CD4-positive, alpha-beta memory T cell (primary cell): ENCODE measurements around the gene ST3GAL4. TPM values are rescaled to one million over a fixed set of nuclear protein-coding genes. Genes with fewer than 3 reads are reported as not detected.
"Not testable (repeated sequence)": the region's sequence is repeated elsewhere in the genome, so short reads cannot be mapped to it uniquely, and the experiment has no call there.

Source experiments
- CTCF ChIA-PET: fragments of 350-600 bp; sonication (Branson Sonifier 250); formaldehyde crosslinking; loops from one replicate; lab custom pipeline; 2021; ENCODE audit warnings: inconsistent platforms; ENCODE audit not compliant: partially characterized antibody; lab: Charles Lee
- POLR2A ChIA-PET: fragments of 350-600 bp; sonication (Branson Sonifier 250); formaldehyde crosslinking; loops from one replicate; lab custom pipeline; 2021; ENCODE audit not compliant: partially characterized antibody; lab: Charles Lee
- DNase-seq, 5 donors: peaks; one replicate each; pipeline versions ENCODE4 v3.0.0 to v3.0.0-alpha.2; 2020 to 2022; ENCODE audit warnings: mixed read lengths in 1 of 5
- H3K27ac ChIP-seq: one replicate; pipeline ENCODE4 v1.7.0; 2013; ENCODE audit warnings: low read depth, low read length
- H3K27me3 ChIP-seq: 2 replicates; pipeline ENCODE4 v1.7.0; 2013; ENCODE audit warnings: mild to moderate bottlenecking, low read length, moderate library complexity; ENCODE audit not compliant: insufficient read depth
- H3K36me3 ChIP-seq: 2 replicates; pipeline ENCODE4 v1.7.0; 2013; ENCODE audit warnings: mild to moderate bottlenecking, low read length, moderate library complexity; ENCODE audit not compliant: insufficient read depth
- H3K4me1 ChIP-seq: 2 replicates; pipeline ENCODE4 v1.7.0; 2013; ENCODE audit warnings: mild to moderate bottlenecking, low read length, moderate library complexity; ENCODE audit not compliant: insufficient read depth
- H3K4me3 ChIP-seq, 2 donors: one replicate each; pipeline ENCODE4 v1.7.0; 2013; ENCODE audit warnings: low read length in 2 of 2, mild to moderate bottlenecking in 1 of 2
- H3K9me3 ChIP-seq, 2 donors: one replicate each; pipeline ENCODE4 v1.7.0; 2013; ENCODE audit warnings: low read length in 2 of 2, control low read depth in 1 of 2; ENCODE audit not compliant: control insufficient read depth in 1 of 2
- H3K27ac Mint-ChIP-seq, 7 donors: one replicate each; pipeline ENCODE4 v1.8.0; 2020 to 2021; ENCODE audit warnings: mixed read lengths in 7 of 7, mild to moderate bottlenecking in 6 of 7, inconsistent platforms in 3 of 7, moderate library complexity in 3 of 7
- H3K27me3 Mint-ChIP-seq, 2 donors: one replicate each; pipeline ENCODE4 v1.8.0; 2020 to 2021; ENCODE audit warnings: mixed read lengths in 2 of 2
- H3K36me3 Mint-ChIP-seq, 2 donors: one replicate each; pipeline ENCODE4 v1.8.0; 2020 to 2021; ENCODE audit warnings: mixed read lengths in 2 of 2, inconsistent platforms in 1 of 2, mild to moderate bottlenecking in 1 of 2
- H3K4me1 Mint-ChIP-seq, 4 donors: one replicate each; pipeline ENCODE4 v1.8.0; 2020 to 2021; ENCODE audit warnings: mixed read lengths in 4 of 4, mild to moderate bottlenecking in 1 of 4
- H3K4me3 Mint-ChIP-seq, 8 donors: one replicate each; pipeline ENCODE4 v1.8.0; 2020 to 2021; ENCODE audit warnings: mixed read lengths in 8 of 8, mild to moderate bottlenecking in 7 of 8, moderate library complexity in 6 of 8, inconsistent platforms in 3 of 8
- H3K9me3 Mint-ChIP-seq, 8 donors: one replicate each; pipeline ENCODE4 v1.8.0; 2020 to 2021; ENCODE audit warnings: mixed read lengths in 8 of 8, mild to moderate bottlenecking in 5 of 8, inconsistent platforms in 3 of 8, moderate library complexity in 1 of 8
- intact Hi-C: fragments of 100-400 bp; cut with micrococcal nuclease; formaldehyde crosslinking; loops from one replicate; pipeline ENCODE4 v1.15.1; 2023
- polyA plus RNA-seq, 2 donors: library from polyadenylated mRNA; unstranded; fragments of 300-500 nt; fragmentation: Illumina TruSeq; gene quantifications; one replicate each; pipeline ENCODE4 v1.2.3, GENCODE V29; 2021
- total RNA-seq, 2 experiments: library from RNA; stranded (reverse); gene quantifications; one replicate each; pipeline ENCODE4 v1.2.3, GENCODE V29; 2021

Gene ST3GAL4
- total and polyA plus RNA-seq, 4 experiments from 2014 or later = 2.6 to 5.9 (median 3.6) TPM

DNA sequence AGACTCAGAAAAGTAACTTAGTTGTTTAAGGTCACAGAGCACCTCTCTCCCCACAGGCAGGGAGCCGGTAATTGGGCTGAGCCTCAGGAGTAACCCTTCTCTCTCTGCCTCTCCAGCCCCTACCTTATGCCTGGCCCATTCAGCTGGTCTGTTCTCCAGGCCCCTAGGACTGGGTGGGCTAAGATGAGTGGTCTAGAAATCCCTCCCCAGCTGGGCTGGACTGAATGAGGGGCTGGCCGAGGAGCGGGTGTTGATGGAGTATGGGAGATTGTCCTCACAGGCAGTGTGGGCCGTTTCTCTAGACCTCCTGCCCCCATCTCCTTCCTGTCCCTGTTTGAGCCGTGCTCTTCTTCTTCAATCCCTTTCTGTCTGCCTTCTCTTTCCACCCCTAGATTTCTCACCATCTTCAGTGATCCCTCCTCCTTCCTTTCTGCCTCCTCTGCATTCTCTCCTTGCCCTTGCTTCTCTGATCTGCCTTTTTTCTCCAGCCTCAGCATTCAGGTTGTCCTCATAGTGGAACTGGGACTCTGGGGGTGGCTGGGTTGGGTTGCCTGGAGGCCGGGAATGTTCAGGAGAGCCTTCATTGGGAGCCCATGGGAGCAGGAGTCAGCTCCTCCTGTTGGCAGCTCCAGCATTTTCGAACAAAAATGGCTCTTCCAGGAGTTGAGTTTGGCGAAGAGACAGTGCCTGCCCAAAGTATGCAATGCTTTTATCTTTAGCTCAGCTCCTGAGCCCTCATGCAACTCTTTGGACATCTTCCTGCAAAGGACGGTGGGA, 7.6 kb downstream of the ST3GAL4 start:
- ChIA-PET POLR2A (no interaction called here), CTCF (no interaction called here)
- Mint-ChIP-seq H3K27me3 (no peaks in the 10 kb centered on the region), H3K27ac (no peak overlapping the region), H3K4me3 (no peak overlapping the region), H3K4me1 (peaks cover 0 to 5% (median under 1%) of the 10 kb centered on the region in 4 donors), H3K36me3 (no peaks in the 10 kb centered on the region), H3K9me3 (no peaks in the 10 kb centered on the region)
- intact Hi-C loops = no loop called here
- no peaks in the 10 kb centered on the region for H3K9me3 ChIP-seq
- no peak for DNase-seq
- H3K27me3 ChIP-seq = no peaks in the 10 kb centered on the region
- no peak overlapping the region for H3K27ac ChIP-seq
- no peaks in the 10 kb centered on the region for H3K4me1 ChIP-seq
- no peaks in the 10 kb centered on the region for H3K36me3 ChIP-seq
- H3K4me3 ChIP-seq = no peak overlapping the region

- intact Hi-C loops = no loop called here
- Histone ChIP-seq H3K27ac (no peak overlapping the region), H3K36me3 (no peaks in the 10 kb centered on the region), H3K9me3 (no peaks in the 10 kb centered on the region), H3K27me3 (no peaks in the 10 kb centered on the region), H3K4me1 (no peaks in the 10 kb centered on the region), H3K4me3 (no peak overlapping the region)
- ChIA-PET CTCF (no interaction called here), POLR2A (no interaction called here)
- no peaks in the 10 kb centered on the region for H3K36me3 Mint-ChIP-seq
- H3K4me3 Mint-ChIP-seq = no peak overlapping the region
- peaks cover 0 to 9% (median under 1%) of the 10 kb centered on the region in 4 donors for H3K4me1 Mint-ChIP-seq
- DNase-seq = no peak
- H3K27ac Mint-ChIP-seq = no peak overlapping the region
- H3K9me3 Mint-ChIP-seq = no peaks in the 10 kb centered on the region
- no peaks in the 10 kb centered on the region for H3K27me3 Mint-ChIP-seq
Measured at GRCh38 chr11:126363706-126364248, 8.3 kb downstream of the ST3GAL4 start.

- H3K27ac Mint-ChIP-seq, H3K9me3 ChIP-seq, H3K4me3 ChIP-seq, H3K27ac ChIP-seq, DNase-seq, H3K36me3 ChIP-seq, POLR2A ChIA-PET, H3K4me1 ChIP-seq, H3K4me1 Mint-ChIP-seq, H3K36me3 Mint-ChIP-seq, H3K4me3 Mint-ChIP-seq, intact Hi-C loops, H3K27me3 ChIP-seq, CTCF ChIA-PET, H3K27me3 Mint-ChIP-seq, H3K9me3 Mint-ChIP-seq: not testable (repeated sequence)
Measured at GRCh38 chr11:126364735-126365134, 9.2 kb downstream of the ST3GAL4 start.

- CTCF ChIA-PET, H3K4me3 Mint-ChIP-seq, H3K36me3 Mint-ChIP-seq, H3K9me3 Mint-ChIP-seq, H3K27ac ChIP-seq, H3K36me3 ChIP-seq, POLR2A ChIA-PET, DNase-seq, H3K4me1 ChIP-seq, intact Hi-C loops, H3K9me3 ChIP-seq, H3K27ac Mint-ChIP-seq, H3K27me3 ChIP-seq, H3K4me1 Mint-ChIP-seq, H3K27me3 Mint-ChIP-seq, H3K4me3 ChIP-seq: not testable (repeated sequence)
Measured at GRCh38 chr11:126365508-126365907, 10.0 kb downstream of the ST3GAL4 start.

GRCh38 chr11:126366064-126366822, 10.8 kb downstream of the ST3GAL4 start:
- ChIA-PET CTCF (no interaction called here), POLR2A (no interaction called here)
- Mint-ChIP-seq H3K4me1 (peaks cover 0 to 9% (median 0%) of the 10 kb centered on the region in 4 donors), H3K27ac (peak overlapping the region in 1 of 7 donors; percentile 61), H3K9me3 (no peaks in the 10 kb centered on the region), H3K4me3 (no peak overlapping the region), H3K27me3 (no peaks in the 10 kb centered on the region), H3K36me3 (no peaks in the 10 kb centered on the region)
- no peaks in the 10 kb centered on the region for H3K27me3 ChIP-seq
- intact Hi-C loops = no loop called here
- H3K4me3 ChIP-seq = no peak overlapping the region
- H3K36me3 ChIP-seq = no peaks in the 10 kb centered on the region
- no peak overlapping the region for H3K27ac ChIP-seq
- no peak for DNase-seq
- no peaks in the 10 kb centered on the region for H3K9me3 ChIP-seq
- no peaks in the 10 kb centered on the region for H3K4me1 ChIP-seq

DNA sequence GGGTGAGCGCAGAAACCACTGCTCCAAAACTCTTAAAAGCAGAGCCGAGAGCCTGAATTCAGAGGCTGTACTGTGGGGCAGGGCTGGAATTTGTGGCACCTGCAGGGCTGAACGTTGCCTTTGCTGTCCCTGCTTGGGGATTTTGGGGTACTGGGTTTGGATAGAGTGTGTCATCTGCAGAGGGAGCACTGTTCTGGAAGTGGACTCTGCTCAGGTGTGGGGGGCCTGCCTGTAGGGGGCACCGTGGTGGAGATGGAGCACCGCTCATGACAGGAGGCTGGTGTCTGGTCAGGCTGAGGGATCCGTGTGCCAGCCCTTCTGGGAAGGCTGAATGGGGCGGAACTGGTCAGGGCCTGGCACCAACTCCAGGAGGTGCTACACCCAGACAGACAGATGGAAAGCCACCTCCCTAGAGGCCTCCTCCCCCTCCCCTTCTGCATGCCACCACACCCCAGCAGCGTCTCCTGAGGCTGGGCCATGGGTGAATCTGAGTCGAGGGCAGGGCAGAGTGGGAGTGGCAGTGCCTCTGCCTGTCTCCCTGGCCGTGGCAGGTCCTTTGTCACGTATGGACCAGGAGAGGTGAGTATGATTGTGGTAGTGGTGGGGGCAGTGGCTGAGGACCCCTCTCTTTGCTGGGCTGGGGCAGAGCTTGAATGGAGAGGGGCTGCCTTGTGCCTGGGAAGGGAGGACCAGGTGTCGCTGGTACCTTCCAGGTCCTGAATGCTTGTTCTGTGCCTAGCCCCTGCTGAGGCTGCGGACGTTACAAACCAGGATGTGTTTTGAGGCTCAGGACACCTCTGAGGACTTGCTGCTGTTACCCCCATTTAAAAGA, 11.6 kb downstream of the ST3GAL4 start:
- H3K27me3 Mint-ChIP-seq, H3K27me3 ChIP-seq, H3K36me3 ChIP-seq, H3K27ac Mint-ChIP-seq, H3K4me1 ChIP-seq, intact Hi-C loops, H3K36me3 Mint-ChIP-seq, H3K4me3 Mint-ChIP-seq, POLR2A ChIA-PET, H3K4me3 ChIP-seq, H3K9me3 ChIP-seq, CTCF ChIA-PET, DNase-seq, H3K9me3 Mint-ChIP-seq, H3K27ac ChIP-seq: not testable (repeated sequence)
- H3K4me1 Mint-ChIP-seq = peaks cover 0 to 13% (median 0%) of the 10 kb centered on the region in 4 donors

DNA sequence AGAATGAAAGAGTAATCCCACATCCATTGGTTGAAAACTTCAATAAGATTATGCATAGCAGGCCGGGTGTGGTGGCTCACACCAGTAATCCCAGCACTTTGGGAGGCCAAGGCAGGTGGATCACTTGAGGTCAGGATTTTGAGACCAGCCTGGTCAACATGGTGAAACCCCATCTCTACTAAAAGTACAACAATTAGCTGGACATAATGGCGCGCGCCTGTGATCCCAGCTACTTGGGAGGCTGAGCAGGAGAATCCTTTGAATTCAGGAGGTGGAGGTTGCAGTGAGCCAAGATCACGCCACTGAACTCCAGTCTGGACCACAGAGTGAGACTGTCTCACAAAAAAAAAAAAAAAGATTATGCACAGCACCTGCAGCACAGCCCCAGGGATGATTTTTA, 12.3 kb downstream of the ST3GAL4 start:
- H3K27me3 ChIP-seq, H3K27ac Mint-ChIP-seq: not testable (repeated sequence)
- H3K4me1 Mint-ChIP-seq = peaks cover 0 to 15% (median 0%) of the 10 kb centered on the region in 4 donors

More for the DNA sequence above, 12.3 kb downstream of the ST3GAL4 start:
- H3K4me3 ChIP-seq, H3K27me3 Mint-ChIP-seq, H3K4me1 ChIP-seq, H3K9me3 ChIP-seq, H3K9me3 Mint-ChIP-seq, intact Hi-C loops, H3K27ac ChIP-seq, POLR2A ChIA-PET, H3K4me3 Mint-ChIP-seq, DNase-seq, H3K36me3 ChIP-seq, H3K36me3 Mint-ChIP-seq, CTCF ChIA-PET: not testable (repeated sequence)
